Activated CD4-positive, alpha-beta T cell treated with anti-CD3 and anti-CD28 coated beads, Interleukin-2, amount 10 ng/mL, durations not matched to agents 7 days and 5 days (primary cell): ENCODE results near the gene HPS1. TPM values are rescaled to one million over a fixed set of nuclear protein-coding genes. Genes with fewer than 3 reads are reported as not detected.

Experiments used
- CTCF ChIA-PET: fragments of 350-600 bp; sonication (Branson Sonifier 250); formaldehyde crosslinking; loops from one replicate; lab custom pipeline; 2021; ENCODE audit warnings: antibody characterized with exemption; lab: Charles Lee
- POLR2A ChIA-PET: fragments of 350-600 bp; sonication (Branson Sonifier 250); formaldehyde crosslinking; loops from one replicate; lab custom pipeline; 2021; ENCODE audit warnings: antibody characterized with exemption; lab: Charles Lee
- DNase-seq: peaks from one replicate; pipeline ENCODE4 v3.0.0-alpha.2; 2020
- H3K27ac Mint-ChIP-seq: one replicate; pipeline ENCODE4 v1.8.0; 2021; ENCODE audit warnings: mild to moderate bottlenecking, moderate library complexity, mixed read lengths
- H3K27me3 Mint-ChIP-seq: one replicate; pipeline ENCODE4 v1.8.0; 2021; ENCODE audit warnings: mixed read lengths
- H3K36me3 Mint-ChIP-seq: one replicate; pipeline ENCODE4 v1.8.0; 2021; ENCODE audit warnings: low read depth, mixed read lengths
- H3K4me1 Mint-ChIP-seq: one replicate; pipeline ENCODE4 v1.8.0; 2021; ENCODE audit warnings: mixed read lengths
- H3K4me3 Mint-ChIP-seq: one replicate; pipeline ENCODE4 v1.8.0; 2021; ENCODE audit warnings: mild to moderate bottlenecking, moderate library complexity, mixed read lengths
- H3K9me3 Mint-ChIP-seq: one replicate; pipeline ENCODE4 v1.8.0; 2021; ENCODE audit warnings: mixed read lengths
- microRNA-seq: library from miRNA; unstranded; fragments of <30 nt; microRNA quantifications from one replicate; pipeline ENCODE4 v1.2.0, GENCODE V29; 2021; ENCODE audit warnings: borderline microRNAs expressed, borderline replicate concordance
- total RNA-seq, 2 experiments: library from RNA; stranded (reverse); gene quantifications; one replicate each; pipeline ENCODE4 v1.2.3, GENCODE V29; 2021

HPS1 gene
- total RNA-seq, 2 experiments from 2014 or later: 95.5 to 102 TPM

DNA sequence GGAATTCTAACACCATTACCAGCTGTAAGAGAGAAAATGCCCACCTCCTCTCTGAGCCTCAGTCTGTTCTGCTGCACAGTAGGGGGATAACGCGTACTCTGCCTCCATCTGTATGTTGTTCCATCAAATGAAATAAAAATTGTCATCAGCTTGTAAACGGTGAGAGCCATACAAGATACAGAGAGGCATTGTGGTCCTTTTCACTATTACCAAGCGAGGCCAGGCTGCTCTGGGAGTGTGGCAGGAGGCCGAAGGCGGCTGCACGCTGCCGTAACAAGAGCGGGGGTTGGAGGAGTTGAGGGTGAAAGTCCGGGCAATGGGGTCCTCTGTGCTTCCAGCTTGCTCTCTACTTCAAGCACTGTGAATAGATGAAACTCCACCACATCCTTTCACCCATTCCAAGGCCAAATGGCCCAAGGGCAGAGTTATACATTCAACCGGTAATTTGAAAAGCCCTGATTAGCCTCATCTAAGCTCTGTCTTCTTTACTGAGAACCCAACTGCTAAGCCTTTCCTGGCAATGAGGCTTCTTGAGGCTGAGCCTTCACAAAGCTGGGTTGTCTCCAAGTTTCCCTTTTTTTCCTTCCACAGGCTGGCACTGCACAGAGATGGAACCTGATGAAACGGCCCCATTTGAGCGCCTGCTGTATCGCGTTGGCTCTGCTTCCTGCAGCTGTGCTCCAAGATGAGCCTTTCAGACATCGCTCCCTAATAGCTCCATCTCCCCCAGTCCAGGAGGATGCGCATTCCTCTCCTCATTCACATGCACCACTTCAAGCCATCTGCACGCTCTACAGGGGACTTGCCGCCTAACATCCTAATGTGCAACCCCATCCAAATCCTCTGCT is 78.9 kb downstream of the HPS1 start:
- Mint-ChIP-seq H3K4me3 (no peak overlapping the region), H3K9me3 (no peaks in the 10 kb centered on the region), H3K27ac (no peak overlapping the region), H3K27me3 (peaks cover 6% of the 10 kb centered on the region), H3K4me1 (no peaks in the 10 kb centered on the region), H3K36me3 (no peaks in the 10 kb centered on the region)
- ChIA-PET CTCF (no interaction called here), POLR2A (no interaction called here)
- DNase-seq: no peak

Small RNA genes lying within 50 kb of the gene (microRNA-seq; reads per million reads assigned to microRNA genes)
- 19.6 reads per million, percentile 49 among the genes with 10 or more reads in this experiment for gene MIR1287
- 1.3 reads per million for gene MIR4685

Other genes starting within 250 kb of the HPS1 start
- not detected for gene LOXL4, start 178.7 kb downstream of the HPS1 start, total RNA-seq
- gene PYROXD2, start 31.8 kb downstream of the HPS1 start, total RNA-seq: 1 to 10 TPM; 6.2 to 10.0 TPM